Measurements from ENCODE around the gene TMEM174.

The TMEM174 gene

GRCh38 chr5:73155271-73156222 is 17.4 kb upstream of the TMEM174 start:
- Mint-ChIP-seq H3K27me3 (ENCODE audit: low read depth, poor library complexity) (peaks cover 19% of the 10 kb centered on the region), H3K4me3 (no peak overlapping the region), H3K36me3 (ENCODE audit: low read depth) (no peaks in the 10 kb centered on the region), H3K9me3 (no peaks in the 10 kb centered on the region), H3K4me1 (peaks cover 66% of the 10 kb centered on the region), H3K27ac (peak overlapping the region; percentile 45)
- TF ChIP-seq CTCF (IDR thresholded peaks at IDR 0.05), result no peak
- DNase-seq, result no peak

- H3K27ac Mint-ChIP-seq, result peak overlapping the region; percentile 82
- peaks cover 61% of the 10 kb centered on the region for H3K4me1 Mint-ChIP-seq
- peaks cover 15% of the 10 kb centered on the region for H3K27me3 Mint-ChIP-seq (ENCODE audit: low read depth, poor library complexity)
- H3K36me3 Mint-ChIP-seq (ENCODE audit: low read depth), result no peaks in the 10 kb centered on the region
- peak overlapping the region; percentile 34 for H3K4me3 Mint-ChIP-seq
- DNase-seq, result no peak
- TF ChIP-seq CTCF (IDR thresholded peaks at IDR 0.05), result no peak
- no peaks in the 10 kb centered on the region for H3K9me3 Mint-ChIP-seq
Measured at GRCh38 chr5:73157414-73158303, 15.3 kb upstream of the TMEM174 start.

GRCh38 chr5:73158313-73158712 is 14.7 kb upstream of the TMEM174 start:
- no peak for TF ChIP-seq CTCF (IDR thresholded peaks at IDR 0.05)
- H3K4me3 Mint-ChIP-seq, result peak overlapping the region; percentile 34
- no peaks in the 10 kb centered on the region for H3K36me3 Mint-ChIP-seq (ENCODE audit: low read depth)
- DNase-seq, result peak; percentile 26
- H3K4me1 Mint-ChIP-seq, result peaks cover 61% of the 10 kb centered on the region
- H3K27ac Mint-ChIP-seq, result peak overlapping the region; percentile 82
- peaks cover 15% of the 10 kb centered on the region for H3K27me3 Mint-ChIP-seq (ENCODE audit: low read depth, poor library complexity)
- no peaks in the 10 kb centered on the region for H3K9me3 Mint-ChIP-seq

GRCh38 chr5:73160239-73160671 is 12.7 kb upstream of the TMEM174 start:
- H3K9me3 Mint-ChIP-seq, result no peaks in the 10 kb centered on the region

GRCh38 chr5:73170522-73170921 is 2.5 kb upstream of the TMEM174 start:
- TF ChIP-seq CTCF (IDR thresholded peaks at IDR 0.05), result no peak
- no peaks in the 10 kb centered on the region for H3K36me3 Mint-ChIP-seq (ENCODE audit: low read depth)
- H3K27ac Mint-ChIP-seq, result no peak overlapping the region
- no peak for DNase-seq
- H3K4me1 Mint-ChIP-seq, result peaks cover 35% of the 10 kb centered on the region
- H3K27me3 Mint-ChIP-seq (ENCODE audit: low read depth, poor library complexity), result peaks cover 23% of the 10 kb centered on the region
- no peak overlapping the region for H3K4me3 Mint-ChIP-seq
- H3K9me3 Mint-ChIP-seq, result peaks cover 12% of the 10 kb centered on the region

More at GRCh38 chr5:73160239-73160671, 12.7 kb upstream of the TMEM174 start:
- no peak for TF ChIP-seq CTCF (IDR thresholded peaks at IDR 0.05)
- no peaks in the 10 kb centered on the region for H3K36me3 Mint-ChIP-seq (ENCODE audit: low read depth)
- H3K4me1 Mint-ChIP-seq, result peaks cover 50% of the 10 kb centered on the region
- H3K4me3 Mint-ChIP-seq, result no peak overlapping the region
- H3K27ac Mint-ChIP-seq, result no peak overlapping the region
- DNase-seq, result no peak
- H3K27me3 Mint-ChIP-seq (ENCODE audit: low read depth, poor library complexity), result peaks cover 14% of the 10 kb centered on the region

Measured in nephron progenitor cell (in vitro differentiated cells).